SK-N-SH treated with all-trans-retinoic acid at 6 μM for 48 hours (cell line): ENCODE data around the gene CDX1.

ENCODE experiments used
- ATAC-seq: fragments of 200-7000 bp; cut with Tn5 transposase; 3 replicates; pipeline ENCODE4 v1.9.1; 2020; ENCODE audit warnings: mild to moderate bottlenecking, moderate library complexity
- ARNTL ChIP-seq: fragments of 450-650 bp; formaldehyde crosslinking; IDR thresholded peaks from 2 replicates; pipeline ENCODE4 v1.5.0; 2020; ENCODE audit warnings: low read depth, mild to moderate bottlenecking, moderate library complexity, borderline replicate concordance
- BACH2 ChIP-seq: fragments of 250-450 bp; sonication (Bioruptor Pico); IDR thresholded peaks from 2 replicates; pipeline ENCODE4 v1.9.0; 2021; ENCODE audit warnings: mild to moderate bottlenecking, borderline replicate concordance
- CSDC2 ChIP-seq: fragments of 250-450 bp; sonication (Bioruptor Pico); IDR thresholded peaks from 2 replicates; pipeline ENCODE4 v1.5.0; 2020; ENCODE audit warnings: mild to moderate bottlenecking, moderate library complexity
- ESRRG ChIP-seq: fragments of 250-450 bp; sonication (Bioruptor Pico); IDR thresholded peaks from 2 replicates; pipeline ENCODE4 v1.6.1; 2021; ENCODE audit warnings: mild to moderate bottlenecking
- GLIS3 ChIP-seq: fragments of 250-450 bp; sonication (Bioruptor Pico); IDR thresholded peaks from 2 replicates; pipeline ENCODE4 v1.5.0; 2020; ENCODE audit warnings: mild to moderate bottlenecking, moderate library complexity
- ISL1 ChIP-seq: fragments of 250-450 bp; sonication (Bioruptor Pico); IDR thresholded peaks from 2 replicates; pipeline ENCODE4 v2.1.2; 2022; ENCODE audit warnings: mild to moderate bottlenecking, moderate library complexity
- OSR1 ChIP-seq: fragments of 250-450 bp; sonication (Bioruptor Pico); IDR thresholded peaks from 2 replicates; pipeline ENCODE4 v1.8.0; 2022; ENCODE audit warnings: moderate library complexity, mild to moderate bottlenecking, inconsistent platforms
- PPARA ChIP-seq: fragments of 250-450 bp; sonication (Bioruptor Pico); IDR thresholded peaks from 2 replicates; pipeline ENCODE4 v1.5.0; 2020; ENCODE audit warnings: mild to moderate bottlenecking, borderline replicate concordance
- RARB ChIP-seq: fragments of 250-450 bp; sonication (Bioruptor Pico); IDR thresholded peaks from 2 replicates; pipeline ENCODE4 v1.8.0; 2021; ENCODE audit warnings: mild to moderate bottlenecking, moderate library complexity
- SNAI2 ChIP-seq: fragments of 250-450 bp; sonication (Bioruptor Pico); IDR thresholded peaks from 2 replicates; pipeline ENCODE4 v1.5.0; 2020; ENCODE audit warnings: mild to moderate bottlenecking, moderate library complexity
- TCF4 ChIP-seq: fragments of 250-450 bp; sonication (Bioruptor Pico); IDR thresholded peaks from 2 replicates; pipeline ENCODE4 v1.8.0; 2021; ENCODE audit warnings: mild to moderate bottlenecking, moderate library complexity, borderline replicate concordance
- TOX ChIP-seq: fragments of 250-450 bp; sonication (Bioruptor Pico); IDR thresholded peaks from 2 replicates; pipeline ENCODE4 v1.8.0; 2021; ENCODE audit warnings: mild to moderate bottlenecking, moderate library complexity, borderline replicate concordance
- ZC3H10 ChIP-seq: fragments of 250-450 bp; sonication (Bioruptor Pico); IDR thresholded peaks from 2 replicates; pipeline ENCODE4 v1.5.1; 2021; ENCODE audit warnings: mild to moderate bottlenecking, moderate library complexity
- ZFP3 ChIP-seq: fragments of 250-450 bp; sonication (Bioruptor Pico); IDR thresholded peaks from 2 replicates; pipeline ENCODE4 v1.5.0; 2020; ENCODE audit warnings: mild to moderate bottlenecking, moderate library complexity
- ZFP30 ChIP-seq: fragments of 450-650 bp; formaldehyde crosslinking; IDR thresholded peaks from 2 replicates; pipeline ENCODE4 v1.5.0; 2022; ENCODE audit warnings: mild to moderate bottlenecking, moderate library complexity
- ZNF565 ChIP-seq: fragments of 450-650 bp; formaldehyde crosslinking; conservative IDR thresholded peaks from 2 replicates; pipeline ENCODE4 v1.5.0; 2020; ENCODE audit warnings: low read depth, mild to moderate bottlenecking, moderate library complexity
- ZNF70 ChIP-seq: fragments of 450-650 bp; formaldehyde crosslinking; IDR thresholded peaks from 2 replicates; pipeline ENCODE4 v1.5.0; 2020; ENCODE audit warnings: mild to moderate bottlenecking, moderate library complexity
- ZNF8 ChIP-seq: fragments of 450-650 bp; formaldehyde crosslinking; IDR thresholded peaks from 2 replicates; pipeline ENCODE4 v1.5.0; 2020; ENCODE audit warnings: mild to moderate bottlenecking, moderate library complexity
- TF ChIP-seq, protein P1 (sequence below): fragments of 250-450 bp; sonication (Bioruptor Pico); IDR thresholded peaks from 2 replicates; pipeline ENCODE4 v1.8.0; 2020; ENCODE audit warnings: mild to moderate bottlenecking, moderate library complexity, borderline replicate concordance
- TF ChIP-seq, protein P2 (sequence below): fragments of 250-450 bp; sonication (Bioruptor Pico); IDR thresholded peaks from 2 replicates; pipeline ENCODE4 v1.8.0; 2021; ENCODE audit warnings: low read depth, mild to moderate bottlenecking, moderate library complexity, borderline replicate concordance
- TF ChIP-seq, protein P3 (sequence below): fragments of 250-450 bp; sonication (Bioruptor Pico); IDR thresholded peaks from 2 replicates; pipeline ENCODE4 v1.5.0; 2020; ENCODE audit warnings: mild to moderate bottlenecking, moderate library complexity
- TF ChIP-seq, protein P4 (sequence below): fragments of 250-450 bp; sonication (Bioruptor Pico); IDR thresholded peaks from 2 replicates; pipeline ENCODE4 v1.5.1; 2021; ENCODE audit warnings: mild to moderate bottlenecking, moderate library complexity
- TF ChIP-seq, protein P5 (sequence below): fragments of 250-450 bp; sonication (Bioruptor Pico); IDR thresholded peaks from 2 replicates; pipeline ENCODE4 v1.5.1; 2020; ENCODE audit warnings: low read depth, mild to moderate bottlenecking, moderate library complexity

CDX1 gene

DNA sequence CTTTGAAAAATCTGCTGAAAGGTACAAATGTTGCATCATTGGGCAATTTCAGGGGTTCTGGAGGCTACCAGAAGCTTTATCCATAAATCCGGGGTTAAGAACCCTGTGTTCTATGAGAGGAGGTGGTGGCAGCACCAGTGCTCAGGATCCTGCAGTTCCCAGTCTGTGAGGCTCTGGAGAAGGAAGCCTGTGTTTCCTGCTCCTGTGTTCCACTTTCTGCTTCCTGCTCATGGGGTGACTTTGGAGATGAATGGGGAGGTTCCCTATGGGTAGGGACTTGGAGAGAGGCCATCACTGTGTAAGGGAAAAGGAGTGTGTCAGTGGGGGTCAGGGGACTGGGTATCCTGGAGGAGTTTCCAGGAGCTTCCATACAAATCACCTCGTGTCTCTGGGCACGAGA is 2.3 kb downstream of the CDX1 start:
- no peak for ATAC-seq
- TF ChIP-seq PPARA (CRISPR knock-in tag) (no peak), TCF4 (CRISPR knock-in tag) (no peak), TOX (CRISPR knock-in tag) (no peak), CSDC2 (CRISPR knock-in tag) (no peak), ZFP30 (CRISPR knock-in tag) (no peak), RARB (CRISPR knock-in tag) (no peak), ZNF8 (no peak), ESRRG (CRISPR knock-in tag) (no peak), ZC3H10 (CRISPR knock-in tag) (no peak), ZFP3 (no peak)
- TF ChIP-seq, protein P1, sequence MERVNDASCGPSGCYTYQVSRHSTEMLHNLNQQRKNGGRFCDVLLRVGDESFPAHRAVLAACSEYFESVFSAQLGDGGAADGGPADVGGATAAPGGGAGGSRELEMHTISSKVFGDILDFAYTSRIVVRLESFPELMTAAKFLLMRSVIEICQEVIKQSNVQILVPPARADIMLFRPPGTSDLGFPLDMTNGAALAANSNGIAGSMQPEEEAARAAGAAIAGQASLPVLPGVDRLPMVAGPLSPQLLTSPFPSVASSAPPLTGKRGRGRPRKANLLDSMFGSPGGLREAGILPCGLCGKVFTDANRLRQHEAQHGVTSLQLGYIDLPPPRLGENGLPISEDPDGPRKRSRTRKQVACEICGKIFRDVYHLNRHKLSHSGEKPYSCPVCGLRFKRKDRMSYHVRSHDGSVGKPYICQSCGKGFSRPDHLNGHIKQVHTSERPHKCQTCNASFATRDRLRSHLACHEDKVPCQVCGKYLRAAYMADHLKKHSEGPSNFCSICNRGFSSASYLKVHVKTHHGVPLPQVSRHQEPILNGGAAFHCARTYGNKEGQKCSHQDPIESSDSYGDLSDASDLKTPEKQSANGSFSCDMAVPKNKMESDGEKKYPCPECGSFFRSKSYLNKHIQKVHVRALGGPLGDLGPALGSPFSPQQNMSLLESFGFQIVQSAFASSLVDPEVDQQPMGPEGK (CRISPR knock-in tag), result no peak
- TF ChIP-seq, protein P2, sequence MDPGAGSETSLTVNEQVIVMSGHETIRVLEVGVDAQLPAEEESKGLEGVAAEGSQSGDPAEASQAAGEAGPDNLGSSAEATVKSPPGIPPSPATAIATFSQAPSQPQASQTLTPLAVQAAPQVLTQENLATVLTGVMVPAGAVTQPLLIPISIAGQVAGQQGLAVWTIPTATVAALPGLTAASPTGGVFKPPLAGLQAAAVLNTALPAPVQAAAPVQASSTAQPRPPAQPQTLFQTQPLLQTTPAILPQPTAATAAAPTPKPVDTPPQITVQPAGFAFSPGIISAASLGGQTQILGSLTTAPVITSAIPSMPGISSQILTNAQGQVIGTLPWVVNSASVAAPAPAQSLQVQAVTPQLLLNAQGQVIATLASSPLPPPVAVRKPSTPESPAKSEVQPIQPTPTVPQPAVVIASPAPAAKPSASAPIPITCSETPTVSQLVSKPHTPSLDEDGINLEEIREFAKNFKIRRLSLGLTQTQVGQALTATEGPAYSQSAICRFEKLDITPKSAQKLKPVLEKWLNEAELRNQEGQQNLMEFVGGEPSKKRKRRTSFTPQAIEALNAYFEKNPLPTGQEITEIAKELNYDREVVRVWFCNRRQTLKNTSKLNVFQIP, result no peak
- TF ChIP-seq, protein P3, sequence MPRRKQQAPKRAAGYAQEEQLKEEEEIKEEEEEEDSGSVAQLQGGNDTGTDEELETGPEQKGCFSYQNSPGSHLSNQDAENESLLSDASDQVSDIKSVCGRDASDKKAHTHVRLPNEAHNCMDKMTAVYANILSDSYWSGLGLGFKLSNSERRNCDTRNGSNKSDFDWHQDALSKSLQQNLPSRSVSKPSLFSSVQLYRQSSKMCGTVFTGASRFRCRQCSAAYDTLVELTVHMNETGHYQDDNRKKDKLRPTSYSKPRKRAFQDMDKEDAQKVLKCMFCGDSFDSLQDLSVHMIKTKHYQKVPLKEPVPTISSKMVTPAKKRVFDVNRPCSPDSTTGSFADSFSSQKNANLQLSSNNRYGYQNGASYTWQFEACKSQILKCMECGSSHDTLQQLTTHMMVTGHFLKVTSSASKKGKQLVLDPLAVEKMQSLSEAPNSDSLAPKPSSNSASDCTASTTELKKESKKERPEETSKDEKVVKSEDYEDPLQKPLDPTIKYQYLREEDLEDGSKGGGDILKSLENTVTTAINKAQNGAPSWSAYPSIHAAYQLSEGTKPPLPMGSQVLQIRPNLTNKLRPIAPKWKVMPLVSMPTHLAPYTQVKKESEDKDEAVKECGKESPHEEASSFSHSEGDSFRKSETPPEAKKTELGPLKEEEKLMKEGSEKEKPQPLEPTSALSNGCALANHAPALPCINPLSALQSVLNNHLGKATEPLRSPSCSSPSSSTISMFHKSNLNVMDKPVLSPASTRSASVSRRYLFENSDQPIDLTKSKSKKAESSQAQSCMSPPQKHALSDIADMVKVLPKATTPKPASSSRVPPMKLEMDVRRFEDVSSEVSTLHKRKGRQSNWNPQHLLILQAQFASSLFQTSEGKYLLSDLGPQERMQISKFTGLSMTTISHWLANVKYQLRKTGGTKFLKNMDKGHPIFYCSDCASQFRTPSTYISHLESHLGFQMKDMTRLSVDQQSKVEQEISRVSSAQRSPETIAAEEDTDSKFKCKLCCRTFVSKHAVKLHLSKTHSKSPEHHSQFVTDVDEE, result no peak
- TF ChIP-seq, protein P4, sequence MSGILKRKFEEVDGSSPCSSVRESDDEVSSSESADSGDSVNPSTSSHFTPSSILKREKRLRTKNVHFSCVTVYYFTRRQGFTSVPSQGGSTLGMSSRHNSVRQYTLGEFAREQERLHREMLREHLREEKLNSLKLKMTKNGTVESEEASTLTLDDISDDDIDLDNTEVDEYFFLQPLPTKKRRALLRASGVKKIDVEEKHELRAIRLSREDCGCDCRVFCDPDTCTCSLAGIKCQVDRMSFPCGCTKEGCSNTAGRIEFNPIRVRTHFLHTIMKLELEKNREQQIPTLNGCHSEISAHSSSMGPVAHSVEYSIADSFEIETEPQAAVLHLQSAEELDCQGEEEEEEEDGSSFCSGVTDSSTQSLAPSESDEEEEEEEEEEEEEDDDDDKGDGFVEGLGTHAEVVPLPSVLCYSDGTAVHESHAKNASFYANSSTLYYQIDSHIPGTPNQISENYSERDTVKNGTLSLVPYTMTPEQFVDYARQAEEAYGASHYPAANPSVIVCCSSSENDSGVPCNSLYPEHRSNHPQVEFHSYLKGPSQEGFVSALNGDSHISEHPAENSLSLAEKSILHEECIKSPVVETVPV (CRISPR knock-in tag), result no peak

DNA sequence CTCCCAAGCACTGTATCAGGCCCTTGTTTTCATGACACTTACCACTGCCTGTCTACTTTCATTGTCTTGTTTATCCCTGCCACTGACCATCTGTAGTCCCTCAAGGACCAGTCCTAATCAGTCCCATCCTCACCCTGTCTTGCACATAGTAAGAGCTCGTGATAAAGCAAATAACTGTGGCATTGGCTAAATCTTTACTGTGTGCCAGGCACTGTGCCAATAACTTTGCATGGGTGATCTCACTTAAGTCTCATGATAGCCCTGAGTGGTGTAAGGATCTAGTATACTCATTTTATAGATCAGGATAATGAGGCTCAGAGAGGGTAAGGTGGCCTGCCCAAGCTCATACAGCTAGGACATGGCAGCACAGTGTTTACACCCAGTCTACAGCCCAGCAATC is 5.6 kb downstream of the CDX1 start:
- no peak for ATAC-seq
- TF ChIP-seq PPARA (CRISPR knock-in tag) (no peak), ARNTL (CRISPR knock-in tag) (no peak), RARB (CRISPR knock-in tag) (no peak), BACH2 (CRISPR knock-in tag) (no peak), ZFP30 (CRISPR knock-in tag) (no peak), ESRRG (CRISPR knock-in tag) (no peak), CSDC2 (CRISPR knock-in tag) (no peak), ZNF70 (CRISPR knock-in tag) (no peak), GLIS3 (CRISPR knock-in tag) (no peak), ZNF565 (CRISPR knock-in tag) (no peak), OSR1 (CRISPR knock-in tag) (no peak), SNAI2 (no peak), ZNF8 (no peak), ISL1 (CRISPR knock-in tag) (no peak), TCF4 (CRISPR knock-in tag) (no peak)
- TF ChIP-seq, protein P5, sequence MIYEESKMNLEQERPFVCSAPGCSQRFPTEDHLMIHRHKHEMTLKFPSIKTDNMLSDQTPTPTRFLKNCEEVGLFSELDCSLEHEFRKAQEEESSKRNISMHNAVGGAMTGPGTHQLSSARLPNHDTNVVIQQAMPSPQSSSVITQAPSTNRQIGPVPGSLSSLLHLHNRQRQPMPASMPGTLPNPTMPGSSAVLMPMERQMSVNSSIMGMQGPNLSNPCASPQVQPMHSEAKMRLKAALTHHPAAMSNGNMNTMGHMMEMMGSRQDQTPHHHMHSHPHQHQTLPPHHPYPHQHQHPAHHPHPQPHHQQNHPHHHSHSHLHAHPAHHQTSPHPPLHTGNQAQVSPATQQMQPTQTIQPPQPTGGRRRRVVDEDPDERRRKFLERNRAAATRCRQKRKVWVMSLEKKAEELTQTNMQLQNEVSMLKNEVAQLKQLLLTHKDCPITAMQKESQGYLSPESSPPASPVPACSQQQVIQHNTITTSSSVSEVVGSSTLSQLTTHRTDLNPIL (CRISPR knock-in tag), result no peak
- TF ChIP-seq, protein P2, result no peak
- TF ChIP-seq, protein P4 (CRISPR knock-in tag), result no peak
